Thyroid gland (tissue), 4 donors: ENCODE measurements around the gene TMPRSS13. TPM values are rescaled to one million over a fixed set of nuclear protein-coding genes. Genes with fewer than 3 reads are reported as not detected.

Source experiments
- DNase-seq, 2 donors: peaks; one replicate each; pipeline ENCODE4 v3.0.0-alpha.2; 2019
- H3K27ac ChIP-seq, 3 donors: fragments of 200-600 bp; sonication (generic); 1 replicate in 2 of 3; 2 replicates in 1 of 3; pipeline ENCODE4 v1.5.1; 2016 to 2019; ENCODE audit warnings: mild to moderate bottlenecking in 1 of 3, moderate library complexity in 1 of 3
- H3K27me3 ChIP-seq: fragments of 200-600 bp; sonication (generic); one replicate; pipeline ENCODE4 v1.5.1; 2019
- H3K36me3 ChIP-seq, 2 donors: fragments of 200-600 bp; sonication (generic); one replicate each; pipeline ENCODE4 v1.5.1; 2016 to 2019
- H3K4me1 ChIP-seq, 2 donors: fragments of 200-600 bp; sonication (generic); one replicate each; pipeline ENCODE4 v1.5.1; 2017 to 2019
- H3K4me3 ChIP-seq, 3 donors: fragments of 200-600 bp; sonication (generic); replicated peaks in 1 of 3; 1 replicate in 2 of 3; 2 replicates in 1 of 3; pipeline ENCODE4 v1.5.1; 2016; ENCODE audit warnings: mild to moderate bottlenecking in 1 of 3
- H3K9me3 ChIP-seq: fragments of 200-600 bp; sonication (generic); one replicate; pipeline ENCODE4 v1.5.1; 2017
- POLR2A ChIP-seq, 2 donors: fragments of 450-650 bp; IDR thresholded peaks; one replicate each; pipeline ENCODE4 v1.6.1; 2017; ENCODE audit warnings: antibody characterized with exemption in 2 of 2, mild to moderate bottlenecking in 2 of 2, moderate library complexity in 1 of 2
- WGBS, 2 donors: methylation state at CpG; one replicate each; pipeline ENCODE4 v1.1.5; 2017; 5-methylcytosine and 5-hydroxymethylcytosine counted together
- intact Hi-C: fragments of 100-400 bp; cut with DNase I; formaldehyde crosslinking; loops from one replicate; pipeline ENCODE4 v1.15.1; 2023
- total RNA-seq, 4 donors: library from RNA; depleted of rRNA; stranded (reverse); fragments of >200 nt; gene quantifications; one replicate each; pipeline ENCODE4 v1.2.3, GENCODE V29; 2016
- TF ChIP-seq, protein P1 (sequence below), 6 experiments: fragments of 200-600 bp in 3 of 6; fragments of 450-650 bp in 3 of 6; sonication (generic) in 3 of 6; IDR thresholded peaks; one replicate each; pipeline ENCODE4 v1.5.1; 2016 to 2019; ENCODE audit warnings: antibody characterized with exemption in 6 of 6, mild to moderate bottlenecking in 2 of 6, inconsistent platforms in 1 of 6, moderate library complexity in 1 of 6

The TMPRSS13 gene
- total RNA-seq, 4 donors from 2014 or later, result 8.5 to 24.3 (median 13.0) TPM

DNA sequence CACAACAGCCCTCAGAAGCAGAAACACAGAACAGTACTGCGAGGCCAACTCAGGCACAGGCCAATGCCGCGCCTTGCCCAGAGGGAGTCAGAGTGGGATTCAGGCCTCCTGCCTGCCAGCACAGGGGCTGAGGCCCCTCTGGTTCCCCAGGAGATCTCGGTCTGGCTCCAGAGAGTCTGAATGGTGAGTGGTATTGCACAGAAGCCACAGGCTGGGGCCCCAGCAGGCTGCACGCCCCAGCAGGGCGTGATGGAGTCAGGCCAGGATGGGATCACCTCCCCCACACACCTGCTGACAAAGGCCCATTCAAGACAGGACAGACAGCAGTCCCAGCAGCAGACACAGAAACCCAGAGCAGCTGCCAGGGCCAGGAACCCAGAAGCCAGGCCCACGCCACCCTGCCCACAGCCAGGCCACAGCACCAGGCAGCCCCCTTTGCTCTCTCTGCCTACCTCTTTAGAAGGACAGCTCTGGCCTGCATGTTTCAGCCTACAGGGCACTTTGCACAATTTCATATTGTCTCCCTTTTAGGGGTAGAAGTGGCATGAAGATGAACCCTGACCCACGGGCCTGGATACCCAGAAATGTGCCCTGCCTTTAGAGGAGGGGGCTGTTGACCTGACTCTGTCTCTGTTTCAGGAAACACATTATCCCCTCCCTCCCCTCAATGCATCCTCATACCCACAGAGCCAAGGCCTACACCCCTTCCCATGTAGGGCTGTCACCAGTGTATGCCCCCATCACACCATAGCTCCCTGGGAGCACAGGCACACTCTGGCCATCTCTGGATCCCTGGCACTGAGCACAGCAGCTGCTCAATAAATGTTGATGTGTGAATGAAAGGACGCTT, 58.9 kb downstream of the TMPRSS13 start:
- WGBS, 2 donors, result 80 to 100% methylated on average over 2 to 8 of the region's 9 CpGs

DNA sequence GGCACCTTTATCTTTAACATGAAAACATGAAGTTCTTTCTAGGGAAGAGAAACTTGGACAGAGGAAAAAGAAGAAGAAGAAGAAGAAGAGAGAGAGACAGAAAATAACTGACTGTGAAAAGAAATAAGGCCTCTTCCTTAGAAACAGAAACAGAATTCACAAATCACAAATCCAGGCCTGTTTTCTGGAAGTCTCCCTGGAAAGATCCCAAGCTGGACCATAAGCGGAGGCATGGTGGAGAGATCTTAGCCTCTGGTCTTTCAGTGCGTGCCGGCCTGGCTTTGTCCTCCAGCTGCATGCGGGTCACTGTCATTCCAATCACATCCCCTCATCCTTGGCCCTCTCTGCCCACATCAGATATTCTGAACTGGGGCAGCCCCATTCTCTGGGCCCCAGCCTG, 59.6 kb downstream of the TMPRSS13 start:
- H3K27ac ChIP-seq, result peak overlapping the region in 1 of 3 donors; percentile 36
- no peak for TF ChIP-seq POLR2A (IDR thresholded peaks at IDR 0.05)
- TF ChIP-seq, protein P1, sequence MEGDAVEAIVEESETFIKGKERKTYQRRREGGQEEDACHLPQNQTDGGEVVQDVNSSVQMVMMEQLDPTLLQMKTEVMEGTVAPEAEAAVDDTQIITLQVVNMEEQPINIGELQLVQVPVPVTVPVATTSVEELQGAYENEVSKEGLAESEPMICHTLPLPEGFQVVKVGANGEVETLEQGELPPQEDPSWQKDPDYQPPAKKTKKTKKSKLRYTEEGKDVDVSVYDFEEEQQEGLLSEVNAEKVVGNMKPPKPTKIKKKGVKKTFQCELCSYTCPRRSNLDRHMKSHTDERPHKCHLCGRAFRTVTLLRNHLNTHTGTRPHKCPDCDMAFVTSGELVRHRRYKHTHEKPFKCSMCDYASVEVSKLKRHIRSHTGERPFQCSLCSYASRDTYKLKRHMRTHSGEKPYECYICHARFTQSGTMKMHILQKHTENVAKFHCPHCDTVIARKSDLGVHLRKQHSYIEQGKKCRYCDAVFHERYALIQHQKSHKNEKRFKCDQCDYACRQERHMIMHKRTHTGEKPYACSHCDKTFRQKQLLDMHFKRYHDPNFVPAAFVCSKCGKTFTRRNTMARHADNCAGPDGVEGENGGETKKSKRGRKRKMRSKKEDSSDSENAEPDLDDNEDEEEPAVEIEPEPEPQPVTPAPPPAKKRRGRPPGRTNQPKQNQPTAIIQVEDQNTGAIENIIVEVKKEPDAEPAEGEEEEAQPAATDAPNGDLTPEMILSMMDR (IDR thresholded peaks at IDR 0.05), result no peak
- intact Hi-C loops, result no loop called here
- no peaks in the 10 kb centered on the region for H3K36me3 ChIP-seq
- WGBS, 2 donors, result 63 to 65% methylated on average over 4 of the region's 4 CpGs
- H3K4me3 ChIP-seq, result no peak overlapping the region
- H3K4me1 ChIP-seq, result peaks cover 11 to 35% of the 10 kb centered on the region in 2 donors
- no peaks in the 10 kb centered on the region for H3K27me3 ChIP-seq
- no peaks in the 10 kb centered on the region for H3K9me3 ChIP-seq
- no peak for DNase-seq

More for the DNA sequence above, 58.9 kb downstream of the TMPRSS13 start:
- no peak for TF ChIP-seq POLR2A (IDR thresholded peaks at IDR 0.05)
- TF ChIP-seq, protein P1 (IDR thresholded peaks at IDR 0.05), result no peak
- Histone ChIP-seq H3K36me3 (no peaks in the 10 kb centered on the region), H3K4me3 (no peak overlapping the region), H3K9me3 (no peaks in the 10 kb centered on the region), H3K4me1 (peaks cover 11 to 37% of the 10 kb centered on the region in 2 donors), H3K27me3 (no peaks in the 10 kb centered on the region), H3K27ac (peak overlapping the region in 1 of 3 donors; percentile 36)
- DNase-seq, result no peak
- intact Hi-C loops, result no loop called here

DNA sequence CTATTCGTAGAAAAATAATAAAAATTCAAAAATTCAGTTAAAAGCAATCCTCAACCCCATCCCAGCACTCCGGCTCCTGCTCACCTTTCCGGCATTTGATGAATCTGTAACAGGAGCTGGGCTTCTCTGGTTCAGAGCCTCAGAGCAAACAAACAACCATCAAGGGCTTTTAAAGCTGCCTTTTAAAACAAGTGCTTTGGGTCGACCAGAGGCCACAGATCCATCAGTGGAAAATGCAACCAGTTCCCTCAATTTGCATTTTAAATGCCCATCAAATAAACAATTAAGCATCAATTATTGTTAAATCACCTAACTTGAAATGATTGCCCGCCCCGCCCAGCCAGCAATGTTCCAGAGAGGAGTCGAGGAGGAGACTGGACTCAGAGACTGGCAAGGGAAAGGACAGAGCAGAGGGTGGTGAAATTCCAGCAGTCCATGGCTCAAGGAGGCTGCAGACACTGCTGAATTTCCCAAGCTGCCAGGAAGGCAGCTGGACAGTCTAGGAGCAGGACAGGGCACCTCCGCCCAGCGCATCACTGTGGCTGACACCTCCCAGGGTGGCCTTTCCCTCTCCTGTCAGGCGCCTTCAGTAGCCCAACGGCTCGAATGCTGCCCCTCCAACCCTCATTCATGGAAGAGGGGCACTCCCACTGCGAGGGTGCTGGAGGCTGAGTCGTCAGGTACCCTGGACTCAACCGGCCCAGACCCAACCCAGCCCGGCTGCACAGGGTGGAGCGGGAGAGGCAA, 60.2 kb downstream of the TMPRSS13 start:
- Histone ChIP-seq H3K27ac (peak overlapping the region in 1 of 3 donors; percentile 36), H3K27me3 (no peaks in the 10 kb centered on the region), H3K4me3 (no peak overlapping the region), H3K36me3 (no peaks in the 10 kb centered on the region), H3K4me1 (peaks cover 11 to 35% of the 10 kb centered on the region in 2 donors), H3K9me3 (no peaks in the 10 kb centered on the region)
- TF ChIP-seq, protein P1 (IDR thresholded peaks at IDR 0.05), result no peak
- no peak for TF ChIP-seq POLR2A (IDR thresholded peaks at IDR 0.05)
- 58% methylated on average over 14 to 17 of the region's 17 CpGs for WGBS, 2 donors
- intact Hi-C loops, result no loop called here
- DNase-seq, result peak; percentile 51 to 62

DNA sequence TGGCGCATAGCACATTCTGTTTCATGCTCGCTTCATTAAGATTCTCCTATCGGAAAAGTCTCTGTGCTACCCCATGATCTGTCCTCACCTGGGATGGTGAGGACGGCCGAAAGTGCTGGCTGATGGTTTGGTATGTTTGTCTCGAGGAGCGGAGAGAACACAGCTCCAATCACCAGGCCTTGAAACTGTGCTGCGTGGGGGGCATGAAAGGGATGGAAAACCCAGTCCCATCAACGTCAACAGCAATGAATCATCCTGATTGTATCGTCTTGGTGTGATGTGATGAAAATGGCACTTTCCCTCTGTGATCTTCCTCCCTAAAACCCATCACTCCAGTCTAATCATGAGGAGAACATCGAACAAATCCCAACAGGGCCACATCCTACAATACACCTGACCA, 61.1 kb downstream of the TMPRSS13 start:
- intact Hi-C loops, result no loop called here
- WGBS, 2 donors, result 79 to 84% methylated on average over 11 of the region's 11 CpGs
- Histone ChIP-seq H3K4me3 (no peak overlapping the region), H3K27ac (no peak overlapping the region), H3K9me3 (no peaks in the 10 kb centered on the region), H3K27me3 (no peaks in the 10 kb centered on the region), H3K36me3 (no peaks in the 10 kb centered on the region), H3K4me1 (peaks cover 11 to 35% of the 10 kb centered on the region in 2 donors)
- DNase-seq, result no peak
- no peak for TF ChIP-seq POLR2A (IDR thresholded peaks at IDR 0.05)
- TF ChIP-seq, protein P1 (IDR thresholded peaks at IDR 0.05), result no peak
